B cell (primary cell): ENCODE data around the gene JKAMP.

ENCODE experiments used
- EZH2 ChIP-seq: IDR thresholded peaks from 2 replicates; pipeline ENCODE4 v1.6.1; 2012; ENCODE audit warnings: borderline replicate concordance, low read depth, mild to moderate bottlenecking, moderate library complexity, low read length; ENCODE audit not compliant: insufficient read depth, poor library complexity, severe bottlenecking
- TF ChIP-seq, protein P1 (sequence below): fragments of 200-600 bp; IDR thresholded peaks from one replicate; pipeline ENCODE4 v1.8.0; 2022; ENCODE audit warnings: antibody characterized with exemption, mild to moderate bottlenecking

DNA sequence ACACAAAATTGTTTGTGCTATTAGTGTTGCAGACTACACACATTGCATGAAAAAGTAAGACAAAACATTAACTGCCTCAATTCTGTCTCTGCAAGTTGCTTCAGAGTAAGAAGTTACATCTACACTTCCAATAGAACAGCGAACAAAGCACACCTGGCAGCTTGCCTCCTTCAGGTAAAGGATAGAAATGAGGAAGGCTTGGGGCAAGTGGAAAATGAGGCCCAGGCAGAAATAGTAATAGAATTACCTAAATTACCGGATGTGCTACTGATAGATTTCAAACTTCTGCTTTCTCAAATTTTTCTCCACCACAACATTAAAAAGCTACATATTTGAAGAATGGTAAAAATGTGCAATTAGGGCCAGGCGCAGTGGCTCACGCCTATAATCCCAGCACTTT is 54.6 kb downstream of the JKAMP start:
- TF ChIP-seq, protein P1, sequence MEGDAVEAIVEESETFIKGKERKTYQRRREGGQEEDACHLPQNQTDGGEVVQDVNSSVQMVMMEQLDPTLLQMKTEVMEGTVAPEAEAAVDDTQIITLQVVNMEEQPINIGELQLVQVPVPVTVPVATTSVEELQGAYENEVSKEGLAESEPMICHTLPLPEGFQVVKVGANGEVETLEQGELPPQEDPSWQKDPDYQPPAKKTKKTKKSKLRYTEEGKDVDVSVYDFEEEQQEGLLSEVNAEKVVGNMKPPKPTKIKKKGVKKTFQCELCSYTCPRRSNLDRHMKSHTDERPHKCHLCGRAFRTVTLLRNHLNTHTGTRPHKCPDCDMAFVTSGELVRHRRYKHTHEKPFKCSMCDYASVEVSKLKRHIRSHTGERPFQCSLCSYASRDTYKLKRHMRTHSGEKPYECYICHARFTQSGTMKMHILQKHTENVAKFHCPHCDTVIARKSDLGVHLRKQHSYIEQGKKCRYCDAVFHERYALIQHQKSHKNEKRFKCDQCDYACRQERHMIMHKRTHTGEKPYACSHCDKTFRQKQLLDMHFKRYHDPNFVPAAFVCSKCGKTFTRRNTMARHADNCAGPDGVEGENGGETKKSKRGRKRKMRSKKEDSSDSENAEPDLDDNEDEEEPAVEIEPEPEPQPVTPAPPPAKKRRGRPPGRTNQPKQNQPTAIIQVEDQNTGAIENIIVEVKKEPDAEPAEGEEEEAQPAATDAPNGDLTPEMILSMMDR, result no peak
- TF ChIP-seq EZH2, result no peak
